CD4-positive, CD25-positive, alpha-beta regulatory T cell (primary cell): ENCODE data around the gene STAMBP. TPM values are rescaled to one million over a fixed set of nuclear protein-coding genes. Genes with fewer than 3 reads are reported as not detected.
A peak's percentile ranks its signal among the peaks of the same experiment; 100 is the strongest.
"Not testable (repeated sequence)": the region's sequence is repeated elsewhere in the genome, so short reads cannot be mapped to it uniquely, and the experiment has no call there.

Experiments used
- ATAC-seq, 2 donors: fragments of 150-1000 bp; cut with Tn5 transposase; one replicate each; pipeline ENCODE4 v1.10.0; 2021; ENCODE audit warnings: low read depth in 2 of 2, moderate number of reproducible peaks in 2 of 2, moderate library complexity in 1 of 2
- DNase-seq, 3 donors: peaks; one replicate each; pipeline versions ENCODE4 v3.0.0 to v3.0.0-alpha.2; 2012 to 2022; ENCODE audit warnings: mixed read lengths in 1 of 3
- H3K27ac ChIP-seq: one replicate; pipeline ENCODE4 v1.7.0; 2013; ENCODE audit warnings: mild to moderate bottlenecking, low read length; ENCODE audit not compliant: insufficient read depth, poor library complexity, severe bottlenecking
- H3K27me3 ChIP-seq: one replicate; pipeline ENCODE4 v1.7.0; 2013; ENCODE audit warnings: low read length; ENCODE audit not compliant: control insufficient read depth, insufficient read depth
- H3K36me3 ChIP-seq: one replicate; pipeline ENCODE4 v1.7.0; 2013; ENCODE audit warnings: mild to moderate bottlenecking, low read length, moderate library complexity; ENCODE audit not compliant: control insufficient read depth, insufficient read depth
- H3K4me1 ChIP-seq: 2 replicates; pipeline ENCODE4 v1.7.0; 2013; ENCODE audit warnings: mild to moderate bottlenecking, low read length; ENCODE audit not compliant: insufficient read depth, control insufficient read depth, poor library complexity, severe bottlenecking
- H3K4me3 ChIP-seq: one replicate; pipeline ENCODE4 v1.7.0; 2013; ENCODE audit warnings: low read depth, mild to moderate bottlenecking, low read length, moderate library complexity
- H3K9me3 ChIP-seq, 2 experiments: 1 replicate in 1 of 2; 2 replicates in 1 of 2; pipeline ENCODE4 v1.7.0; 2013; ENCODE audit warnings: low read length in 2 of 2, mild to moderate bottlenecking in 1 of 2, moderate library complexity in 1 of 2; ENCODE audit not compliant: control insufficient read depth in 2 of 2
- H3K27ac Mint-ChIP-seq, 3 donors: one replicate each; pipeline ENCODE4 v1.8.0; 2020 to 2022; ENCODE audit warnings: mild to moderate bottlenecking in 3 of 3, mixed read lengths in 3 of 3, moderate library complexity in 2 of 3
- H3K27me3 Mint-ChIP-seq: one replicate; pipeline ENCODE4 v1.8.0; 2022; ENCODE audit warnings: mild to moderate bottlenecking, mixed read lengths
- H3K36me3 Mint-ChIP-seq: one replicate; pipeline ENCODE4 v1.8.0; 2020; ENCODE audit warnings: mixed read lengths
- H3K4me1 Mint-ChIP-seq, 4 donors: one replicate each; pipeline ENCODE4 v1.8.0; 2020 to 2022; ENCODE audit warnings: mixed read lengths in 4 of 4, mild to moderate bottlenecking in 1 of 4
- H3K4me3 Mint-ChIP-seq, 4 donors: one replicate each; pipeline ENCODE4 v1.8.0; 2020 to 2022; ENCODE audit warnings: mild to moderate bottlenecking in 4 of 4, mixed read lengths in 4 of 4, moderate library complexity in 3 of 4
- H3K9me3 Mint-ChIP-seq, 7 donors: one replicate each; pipeline ENCODE4 v1.8.0; 2020 to 2022; ENCODE audit warnings: mixed read lengths in 7 of 7, mild to moderate bottlenecking in 3 of 7, moderate library complexity in 2 of 7
- polyA plus RNA-seq, 4 donors: library from polyadenylated mRNA; unstranded; fragments of 300-500 nt; fragmentation: Illumina TruSeq; gene quantifications; one replicate each; pipeline ENCODE4 v1.2.3, GENCODE V29; 2021
- total RNA-seq: library from RNA; stranded (reverse); gene quantifications from one replicate; pipeline ENCODE4 v1.2.3, GENCODE V29; 2022

Gene STAMBP
- total and polyA plus RNA-seq, 5 donors from 2014 or later = 32.9 to 66.4 (median 49.8) TPM

DNA sequence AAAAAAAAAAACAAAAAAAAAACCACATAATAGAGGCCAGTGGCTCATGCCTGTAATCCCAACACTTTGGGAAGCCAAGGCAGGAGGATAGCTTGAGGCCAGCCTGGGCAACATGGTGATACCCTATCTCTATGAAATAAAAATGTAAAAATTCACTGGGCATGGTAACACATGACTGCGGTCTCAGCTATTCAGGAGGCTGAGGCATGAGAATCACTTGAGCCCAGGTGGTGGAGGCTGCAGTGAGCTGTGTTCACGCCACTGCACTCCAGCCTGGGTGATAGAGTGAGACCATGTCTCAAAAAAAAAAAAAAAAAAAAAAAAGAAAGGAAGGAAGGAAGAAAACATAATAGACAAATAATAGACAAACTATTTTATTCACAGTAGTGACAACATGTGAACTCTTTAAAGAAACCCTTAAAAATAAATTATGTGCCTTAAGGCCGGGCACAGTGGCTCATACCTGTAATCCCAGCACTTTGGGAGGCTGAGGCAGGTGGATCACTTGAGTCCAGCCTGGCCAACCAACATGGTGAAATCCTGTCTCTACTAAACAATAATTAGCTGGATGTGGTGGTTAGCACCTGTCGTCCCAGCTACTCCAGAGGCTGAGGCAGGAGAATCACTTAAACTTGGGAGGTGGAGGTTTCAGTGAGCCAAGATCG, 75.3 kb downstream of the STAMBP start:
- not testable (repeated sequence) for H3K9me3 Mint-ChIP-seq, H3K36me3 ChIP-seq, H3K27ac Mint-ChIP-seq, H3K27me3 Mint-ChIP-seq, H3K27me3 ChIP-seq, H3K4me1 ChIP-seq, H3K36me3 Mint-ChIP-seq, ATAC-seq, H3K4me3 ChIP-seq, H3K4me1 Mint-ChIP-seq, H3K4me3 Mint-ChIP-seq, H3K27ac ChIP-seq, H3K9me3 ChIP-seq, DNase-seq

DNA sequence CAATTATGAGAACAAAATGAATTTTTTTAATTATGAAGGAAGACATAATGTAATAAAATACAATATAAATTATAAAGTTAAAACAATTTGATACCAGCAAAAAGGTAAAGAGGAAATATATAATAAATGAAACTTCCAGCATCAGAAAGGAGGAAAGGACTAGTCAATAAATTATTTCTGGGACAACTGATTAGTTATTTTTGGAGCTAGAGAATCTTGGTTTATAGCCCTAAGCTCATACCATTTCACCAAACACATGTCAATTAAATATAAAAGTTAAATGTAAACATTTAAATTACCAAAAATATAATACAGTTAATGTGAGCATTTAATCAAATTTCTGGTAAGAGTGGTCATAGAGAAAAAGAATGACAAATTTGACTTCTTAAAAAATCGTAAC, 76.2 kb downstream of the STAMBP start:
- Mint-ChIP-seq H3K36me3 (no peaks in the 10 kb centered on the region), H3K27me3 (no peaks in the 10 kb centered on the region), H3K9me3 (no peaks in the 10 kb centered on the region), H3K4me1 (peaks cover 0 to 2% (median 0%) of the 10 kb centered on the region in 4 donors), H3K27ac (no peak overlapping the region), H3K4me3 (no peak overlapping the region)
- peaks cover 4% of the 10 kb centered on the region for H3K4me1 ChIP-seq
- ATAC-seq (no peak), DNase-seq (no peak)
- no peaks in the 10 kb centered on the region for H3K9me3 ChIP-seq
- H3K27ac ChIP-seq = no peak overlapping the region
- H3K4me3 ChIP-seq = no peak overlapping the region
- H3K27me3 ChIP-seq = no peaks in the 10 kb centered on the region
- no peaks in the 10 kb centered on the region for H3K36me3 ChIP-seq

GRCh38 chr2:73906847-73907505, 78.2 kb downstream of the STAMBP start:
- no peaks in the 10 kb centered on the region for H3K9me3 Mint-ChIP-seq
- H3K9me3 ChIP-seq = no peaks in the 10 kb centered on the region
- H3K27ac ChIP-seq = no peak overlapping the region
- H3K4me1 ChIP-seq = peaks cover 4% of the 10 kb centered on the region
- H3K27ac Mint-ChIP-seq = peak overlapping the region in 2 of 3 donors; percentile 3 to 4
- H3K36me3 Mint-ChIP-seq = no peaks in the 10 kb centered on the region
- no peaks in the 10 kb centered on the region for H3K36me3 ChIP-seq
- ATAC-seq (no peak), DNase-seq (no peak)
- H3K4me3 Mint-ChIP-seq = no peak overlapping the region
- H3K4me1 Mint-ChIP-seq = peaks cover 0 to 2% (median 0%) of the 10 kb centered on the region in 4 donors
- H3K4me3 ChIP-seq = no peak overlapping the region
- H3K27me3 ChIP-seq = no peaks in the 10 kb centered on the region
- H3K27me3 Mint-ChIP-seq = no peaks in the 10 kb centered on the region

DNA sequence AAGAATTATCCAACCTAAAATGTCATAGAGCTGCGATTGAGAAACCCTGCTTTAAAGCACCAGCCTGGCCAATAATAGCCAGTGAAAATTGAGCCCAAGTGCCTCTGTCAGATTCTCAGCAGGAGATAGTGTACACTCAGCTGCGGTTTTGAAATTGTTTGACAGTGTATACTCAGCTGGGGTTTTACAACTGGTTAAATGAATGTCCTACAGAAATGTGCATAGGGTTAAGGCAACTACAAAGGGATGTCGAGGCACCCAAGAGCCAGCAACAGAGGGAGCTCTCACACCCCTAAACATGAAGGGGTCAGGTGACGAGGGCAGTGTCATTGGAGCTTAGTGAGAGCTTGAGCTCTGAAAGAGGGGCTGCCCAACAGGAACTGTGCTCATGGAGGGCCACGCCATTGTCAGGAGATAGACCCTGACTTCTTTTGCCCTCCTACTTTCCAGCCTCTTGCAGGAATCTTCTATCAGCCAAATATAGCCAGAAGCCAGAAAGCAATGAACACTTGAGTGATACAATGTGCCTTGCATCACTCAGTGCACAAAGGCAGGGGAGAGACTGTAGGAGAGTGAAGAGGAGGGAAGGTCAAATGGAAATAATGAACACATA, 79.2 kb downstream of the STAMBP start:
- Histone ChIP-seq H3K4me1 (peaks cover 4% of the 10 kb centered on the region), H3K27me3 (no peaks in the 10 kb centered on the region), H3K4me3 (no peak overlapping the region), H3K36me3 (no peaks in the 10 kb centered on the region), H3K27ac (no peak overlapping the region), H3K9me3 (no peaks in the 10 kb centered on the region)
- Mint-ChIP-seq H3K36me3 (no peaks in the 10 kb centered on the region), H3K4me1 (peaks cover 0 to 2% (median 0%) of the 10 kb centered on the region in 4 donors), H3K27ac (peak overlapping the region in 2 of 3 donors; percentile 26 to 60), H3K4me3 (no peak overlapping the region), H3K9me3 (no peaks in the 10 kb centered on the region), H3K27me3 (no peaks in the 10 kb centered on the region)
- ATAC-seq (peak; percentile 82 to 86), DNase-seq (peak; percentile 23 to 72 (median 57))

DNA sequence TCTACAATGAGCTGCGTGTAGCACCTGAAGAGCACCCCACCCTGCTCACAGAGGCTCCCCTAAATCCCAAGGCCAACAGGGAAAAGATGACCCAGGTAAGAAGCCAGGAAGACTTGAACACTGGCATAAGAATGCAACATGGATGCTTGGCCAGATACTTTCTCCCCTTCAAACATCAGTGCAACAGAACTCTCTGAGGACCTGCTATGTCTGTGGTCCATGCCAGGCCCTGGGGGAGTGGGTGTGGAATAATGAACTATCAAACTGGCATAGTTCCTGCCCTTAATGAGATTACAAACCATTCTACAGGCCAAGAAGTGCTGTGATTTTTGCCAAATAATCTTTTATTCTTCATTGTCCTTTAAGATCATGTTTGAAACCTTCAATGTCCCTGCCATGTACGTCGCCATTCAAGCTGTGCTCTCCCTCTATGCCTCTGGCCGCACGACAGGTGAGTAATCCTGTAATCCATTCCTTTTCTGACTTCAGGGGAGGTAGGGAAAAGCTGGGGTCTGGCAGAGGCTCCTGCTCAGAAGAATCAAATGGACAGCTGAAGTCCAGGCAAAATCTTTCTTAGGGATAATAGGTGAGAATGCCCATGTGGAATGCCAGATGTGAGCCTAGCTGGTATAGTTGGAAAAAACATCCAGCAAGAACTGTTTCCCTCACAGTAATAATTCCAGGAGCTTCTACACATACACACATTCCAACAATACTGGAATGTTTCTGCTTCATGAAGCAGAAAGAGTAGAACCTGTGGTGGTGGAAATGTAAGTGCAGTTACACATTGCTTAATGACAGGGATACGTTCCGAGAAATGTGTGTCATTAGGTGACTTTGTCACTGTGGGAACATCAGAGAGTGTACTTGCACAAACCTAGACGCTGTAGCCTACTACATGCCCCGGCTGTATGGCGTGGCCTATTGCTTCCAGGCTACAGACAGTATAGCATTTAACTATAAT, 80.2 kb downstream of the STAMBP start:
- Histone ChIP-seq H3K27me3 (no peaks in the 10 kb centered on the region), H3K9me3 (no peaks in the 10 kb centered on the region), H3K4me3 (no peak overlapping the region), H3K36me3 (no peaks in the 10 kb centered on the region), H3K27ac (no peak overlapping the region), H3K4me1 (peaks cover 4% of the 10 kb centered on the region)
- Mint-ChIP-seq H3K27ac (no peak overlapping the region), H3K27me3 (no peaks in the 10 kb centered on the region), H3K9me3 (no peaks in the 10 kb centered on the region), H3K4me1 (peaks cover 0 to 2% (median 0%) of the 10 kb centered on the region in 4 donors), H3K4me3 (no peak overlapping the region), H3K36me3 (no peaks in the 10 kb centered on the region)
- ATAC-seq = no peak
- no peak for DNase-seq

DNA sequence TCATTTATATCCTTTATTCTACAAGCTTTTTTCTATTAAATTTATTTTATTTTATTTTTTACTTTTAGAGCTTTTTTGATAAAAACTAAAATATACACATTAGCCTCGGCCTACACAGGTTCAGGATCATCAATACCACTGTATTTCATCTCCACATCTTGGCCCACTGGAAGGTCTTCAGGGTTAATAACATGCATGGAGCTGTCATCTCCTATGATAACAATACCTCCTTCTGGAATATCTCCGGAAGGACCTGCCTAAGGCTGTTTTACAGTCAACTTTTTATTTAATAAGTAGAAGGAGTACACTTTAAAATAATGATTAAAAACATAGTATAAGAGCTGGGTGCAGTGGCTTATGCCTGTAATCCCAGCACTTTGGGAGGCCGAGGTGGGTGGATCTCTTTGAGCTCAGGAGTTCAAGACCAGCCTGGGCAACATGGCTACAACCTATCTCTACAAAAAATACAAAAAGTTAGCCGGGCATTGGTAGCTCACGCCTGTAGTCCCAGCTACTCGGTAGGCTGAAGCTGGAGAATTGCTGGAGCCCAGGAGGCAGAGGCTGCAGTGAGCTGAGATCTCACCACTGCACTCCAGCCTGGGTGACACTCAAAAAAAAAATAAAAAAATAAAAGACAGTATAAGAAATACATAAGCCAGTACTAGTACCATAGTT, 82.2 kb downstream of the STAMBP start:
- Mint-ChIP-seq H3K27ac (no peak overlapping the region), H3K9me3 (no peaks in the 10 kb centered on the region), H3K4me3 (no peak overlapping the region), H3K36me3 (no peaks in the 10 kb centered on the region), H3K4me1 (peaks cover 0 to 2% (median 0%) of the 10 kb centered on the region in 4 donors), H3K27me3 (peaks cover 4% of the 10 kb centered on the region)
- ATAC-seq (no peak), DNase-seq (no peak)
- Histone ChIP-seq H3K36me3 (no peaks in the 10 kb centered on the region), H3K27me3 (no peaks in the 10 kb centered on the region), H3K27ac (no peak overlapping the region), H3K4me1 (peaks cover 4% of the 10 kb centered on the region), H3K9me3 (no peaks in the 10 kb centered on the region), H3K4me3 (no peak overlapping the region)
